ENCODE measurements around the gene KRTAP4-8.

GRCh38 chr17:41125064-41125463 is 27.1 kb upstream of the KRTAP4-8 start:
- TF ChIP-seq POLR2A (IDR thresholded peaks at IDR 0.05), result no peak
- no peak for TF ChIP-seq CTCF (IDR thresholded peaks at IDR 0.05)

Data from uterus (tissue), 2 donors.